ENCODE results near the gene CAMTA1. TPM values are rescaled to one million over a fixed set of nuclear protein-coding genes. Genes with fewer than 3 reads are reported as not detected.

CAMTA1 gene
- total and polyA plus RNA-seq, 2 experiments from 2014 or later, result 89.0 to 145 TPM

DNA sequence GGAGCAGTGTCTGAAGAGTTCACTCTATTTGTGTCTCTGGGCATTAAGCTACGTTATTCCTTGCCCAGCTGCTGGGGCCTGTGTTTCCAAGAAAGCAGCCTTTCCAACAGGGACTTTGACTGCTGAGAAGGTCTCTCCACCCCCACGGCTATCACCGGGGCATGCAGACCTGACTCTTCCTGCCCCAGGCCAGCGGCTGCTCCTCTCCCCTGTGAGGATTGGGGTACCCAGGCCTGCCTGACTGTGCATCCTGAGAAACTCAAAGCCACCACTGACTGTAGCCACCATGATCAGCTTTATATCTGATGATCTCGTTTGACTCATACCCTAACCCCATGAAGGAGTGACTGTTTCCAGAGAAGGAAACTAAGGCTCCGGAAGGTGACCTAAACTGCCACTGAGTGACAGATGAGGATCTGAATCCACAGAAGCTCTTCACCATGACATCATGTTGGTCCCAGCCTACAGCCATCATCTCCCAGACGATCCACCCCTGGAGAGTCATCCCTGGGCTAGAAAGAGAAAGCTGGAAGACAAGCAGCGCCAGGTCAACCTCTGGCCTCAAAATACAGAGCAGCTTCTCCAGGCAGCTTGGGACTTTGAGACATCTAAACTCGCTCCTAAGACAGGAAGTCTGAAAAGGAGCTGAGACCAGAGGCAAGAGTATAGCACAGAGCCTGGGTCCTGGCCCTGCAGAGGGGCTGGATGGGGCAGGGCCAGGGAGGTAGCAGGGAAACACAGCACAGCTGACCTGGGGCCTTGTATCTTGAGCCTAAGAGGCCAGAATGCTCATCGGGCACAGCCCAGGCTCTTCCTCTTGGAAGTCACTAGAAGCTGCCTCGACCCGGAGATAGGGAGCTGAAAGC, 741.8 kb downstream of the CAMTA1 start:
- H4K20me1 ChIP-seq (ENCODE audit: insufficient read depth, poor library complexity, severe bottlenecking), result no peaks in the 10 kb centered on the region
- H3K27me3 ChIP-seq, result no peaks in the 10 kb centered on the region
- H3K4me1 ChIP-seq (ENCODE audit: insufficient read depth), result no peaks in the 10 kb centered on the region
- TF ChIP-seq, protein P1, sequence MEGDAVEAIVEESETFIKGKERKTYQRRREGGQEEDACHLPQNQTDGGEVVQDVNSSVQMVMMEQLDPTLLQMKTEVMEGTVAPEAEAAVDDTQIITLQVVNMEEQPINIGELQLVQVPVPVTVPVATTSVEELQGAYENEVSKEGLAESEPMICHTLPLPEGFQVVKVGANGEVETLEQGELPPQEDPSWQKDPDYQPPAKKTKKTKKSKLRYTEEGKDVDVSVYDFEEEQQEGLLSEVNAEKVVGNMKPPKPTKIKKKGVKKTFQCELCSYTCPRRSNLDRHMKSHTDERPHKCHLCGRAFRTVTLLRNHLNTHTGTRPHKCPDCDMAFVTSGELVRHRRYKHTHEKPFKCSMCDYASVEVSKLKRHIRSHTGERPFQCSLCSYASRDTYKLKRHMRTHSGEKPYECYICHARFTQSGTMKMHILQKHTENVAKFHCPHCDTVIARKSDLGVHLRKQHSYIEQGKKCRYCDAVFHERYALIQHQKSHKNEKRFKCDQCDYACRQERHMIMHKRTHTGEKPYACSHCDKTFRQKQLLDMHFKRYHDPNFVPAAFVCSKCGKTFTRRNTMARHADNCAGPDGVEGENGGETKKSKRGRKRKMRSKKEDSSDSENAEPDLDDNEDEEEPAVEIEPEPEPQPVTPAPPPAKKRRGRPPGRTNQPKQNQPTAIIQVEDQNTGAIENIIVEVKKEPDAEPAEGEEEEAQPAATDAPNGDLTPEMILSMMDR (IDR thresholded peaks at IDR 0.05; ENCODE audit: poor library complexity), result no peak
- no peak for TF ChIP-seq EZH2phosphoT487 (IDR thresholded peaks at IDR 0.05; ENCODE audit: low read depth, severe bottlenecking, unreplicated experiment)
- no peak for TF ChIP-seq EZH2 (IDR thresholded peaks at IDR 0.05; ENCODE audit: borderline replicate concordance)
- no peaks in the 10 kb centered on the region for H3K9me2 ChIP-seq (replicated peaks; ENCODE audit: insufficient read depth)
- no peak overlapping the region for H3K4me3 ChIP-seq
- H3K4me2 ChIP-seq, result no peak overlapping the region
- H3K9me3 ChIP-seq (ENCODE audit: low read depth), result no peaks in the 10 kb centered on the region
- no peak overlapping the region for H2AFZ ChIP-seq
- H3K27ac ChIP-seq, result no peak overlapping the region
- 89% methylated on average over 12 of the region's 12 CpGs for WGBS (ENCODE audit: low lambda C conversion rate, missing lambda C conversion rate)
- H3K36me3 ChIP-seq (replicated peaks; ENCODE audit: insufficient read depth, low read depth), result no peaks in the 10 kb centered on the region
- no peaks in the 10 kb centered on the region for H3K79me2 ChIP-seq
- DNase-seq (ENCODE audit: low spot score), result no peak

DNA sequence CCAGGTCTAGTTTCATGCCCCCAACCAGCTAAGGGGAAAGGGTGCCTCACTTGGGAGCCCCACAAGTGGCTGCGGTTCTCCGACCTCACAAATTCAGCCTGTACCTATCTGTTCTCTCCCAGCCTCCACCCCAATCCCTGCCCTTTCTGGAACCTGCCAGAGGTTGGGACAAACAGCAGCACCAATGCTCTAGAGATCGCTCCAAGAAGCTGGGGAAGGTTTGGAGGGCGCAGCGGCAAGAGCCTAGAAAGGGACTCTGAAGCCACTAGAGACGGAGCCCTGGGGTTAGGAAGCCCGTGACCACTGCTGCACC, 742.4 kb downstream of the CAMTA1 start:
- Histone ChIP-seq H3K36me3 (replicated peaks; ENCODE audit: insufficient read depth, low read depth) (no peaks in the 10 kb centered on the region), H3K27ac (no peak overlapping the region), H4K20me1 (ENCODE audit: insufficient read depth, poor library complexity, severe bottlenecking) (no peaks in the 10 kb centered on the region), H3K9me2 (replicated peaks; ENCODE audit: insufficient read depth) (no peaks in the 10 kb centered on the region), H2AFZ (no peak overlapping the region), H3K79me2 (no peaks in the 10 kb centered on the region), H3K4me2 (no peak overlapping the region), H3K4me1 (ENCODE audit: insufficient read depth) (no peaks in the 10 kb centered on the region), H3K9me3 (ENCODE audit: low read depth) (no peaks in the 10 kb centered on the region), H3K27me3 (no peaks in the 10 kb centered on the region), H3K4me3 (no peak overlapping the region)
- DNase-seq (ENCODE audit: low spot score), result no peak
- TF ChIP-seq, protein P1 (IDR thresholded peaks at IDR 0.05; ENCODE audit: poor library complexity), result no peak
- no peak for TF ChIP-seq EZH2phosphoT487 (IDR thresholded peaks at IDR 0.05; ENCODE audit: low read depth, severe bottlenecking, unreplicated experiment)
- TF ChIP-seq EZH2 (IDR thresholded peaks at IDR 0.05; ENCODE audit: borderline replicate concordance), result no peak
- 93% methylated on average over 7 of the region's 7 CpGs for WGBS (ENCODE audit: low lambda C conversion rate, missing lambda C conversion rate)

DNA sequence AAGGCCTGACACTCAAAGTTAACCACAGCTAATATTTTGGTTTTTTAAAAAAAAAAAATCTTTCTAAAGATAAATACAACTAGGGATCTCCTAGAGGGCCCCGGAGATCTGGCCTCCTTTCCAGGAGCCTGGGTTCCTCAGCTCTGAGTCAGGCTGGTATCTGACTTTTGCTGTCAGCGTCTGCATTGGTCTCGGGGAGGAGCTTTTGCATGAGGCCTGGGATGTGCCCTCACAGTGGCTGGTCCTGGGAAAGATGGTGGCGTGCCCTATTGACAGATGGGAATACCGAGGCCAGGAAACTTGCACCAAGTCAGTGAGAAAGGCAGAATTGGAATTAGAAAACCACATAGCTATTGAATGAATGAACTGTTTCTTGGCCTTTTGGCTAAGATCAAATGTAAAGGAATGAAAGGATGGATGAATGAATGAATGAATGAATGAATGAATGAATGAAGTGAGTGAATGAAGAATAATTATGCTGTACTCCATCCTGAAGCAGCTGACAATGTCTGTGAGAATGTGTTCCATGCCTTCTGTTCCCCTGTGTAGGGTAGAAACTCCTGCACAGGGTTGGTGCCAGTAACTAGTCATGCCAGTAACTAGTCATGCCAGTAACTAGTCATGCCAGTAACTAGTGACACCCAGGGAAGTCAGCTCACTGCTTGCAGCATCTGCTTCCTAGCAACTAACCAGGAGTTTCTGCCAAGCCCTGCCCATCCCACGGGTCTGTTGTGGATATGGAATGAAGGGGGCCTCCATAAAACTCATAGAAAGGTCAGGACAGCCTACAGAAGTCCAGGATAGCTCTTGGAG, 743.3 kb downstream of the CAMTA1 start:
- 82% methylated on average over 6 of the region's 6 CpGs for WGBS (ENCODE audit: low lambda C conversion rate, missing lambda C conversion rate)
- H3K9me3 ChIP-seq (ENCODE audit: low read depth), result no peaks in the 10 kb centered on the region
- TF ChIP-seq, protein P1 (IDR thresholded peaks at IDR 0.05; ENCODE audit: poor library complexity), result no peak
- TF ChIP-seq EZH2phosphoT487 (IDR thresholded peaks at IDR 0.05; ENCODE audit: low read depth, severe bottlenecking, unreplicated experiment) (no peak), EZH2 (IDR thresholded peaks at IDR 0.05; ENCODE audit: borderline replicate concordance) (no peak)
- no peak overlapping the region for H3K27ac ChIP-seq
- H3K36me3 ChIP-seq (replicated peaks; ENCODE audit: insufficient read depth, low read depth), result no peaks in the 10 kb centered on the region
- no peak for DNase-seq (ENCODE audit: low spot score)
- no peak overlapping the region for H3K4me3 ChIP-seq
- no peak overlapping the region for H2AFZ ChIP-seq
- H3K9me2 ChIP-seq (replicated peaks; ENCODE audit: insufficient read depth), result no peaks in the 10 kb centered on the region
- H3K4me1 ChIP-seq (ENCODE audit: insufficient read depth), result no peaks in the 10 kb centered on the region
- H3K4me2 ChIP-seq, result no peak overlapping the region
- no peaks in the 10 kb centered on the region for H3K27me3 ChIP-seq
- H4K20me1 ChIP-seq (ENCODE audit: insufficient read depth, poor library complexity, severe bottlenecking), result no peaks in the 10 kb centered on the region
- H3K79me2 ChIP-seq, result no peaks in the 10 kb centered on the region

All from hepatocyte (in vitro differentiated cells).